ENCODE results near the gene BMPR1B.

DNA sequence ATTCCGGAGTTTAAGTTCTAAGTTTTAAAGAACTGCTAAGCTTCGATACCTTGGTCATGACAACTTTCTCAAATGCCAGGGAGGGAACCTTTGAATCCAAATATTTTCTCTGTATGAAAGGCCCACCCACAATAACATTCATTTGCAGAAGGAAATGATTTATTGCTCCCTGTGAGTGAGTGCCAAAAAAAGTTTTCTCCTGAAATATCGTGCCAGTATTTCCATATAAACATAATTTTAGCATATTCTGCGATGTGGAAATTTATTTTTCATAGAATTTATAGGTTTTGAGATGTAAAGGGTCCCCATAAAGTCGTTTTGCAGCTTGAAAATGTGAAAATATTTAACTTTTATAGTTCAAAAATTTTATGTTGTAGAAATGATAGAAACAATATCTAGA lies 53.9 kb downstream of the BMPR1B start:
- TF ChIP-seq CTCF (tag by site-specific recombination; IDR thresholded peaks at IDR 0.05), result no peak
- TF ChIP-seq REST (tag by site-specific recombination; IDR thresholded peaks at IDR 0.05), result no peak
- TF ChIP-seq ZNF121 (tag by site-specific recombination; IDR thresholded peaks at IDR 0.05), result no peak
- no peak for TF ChIP-seq KLF1 (tag by site-specific recombination; IDR thresholded peaks at IDR 0.05)
- TF ChIP-seq ZNF707 (tag by site-specific recombination; IDR thresholded peaks at IDR 0.05), result no peak
- no peak for TF ChIP-seq ZNF544 (tag by site-specific recombination; IDR thresholded peaks at IDR 0.05)
- TF ChIP-seq ZNF837 (tag by site-specific recombination; IDR thresholded peaks at IDR 0.05), result no peak
- TF ChIP-seq ZNF596 (tag by site-specific recombination; IDR thresholded peaks at IDR 0.05), result no peak

Data from HEK293 (cell line).